ENCODE measurements around the gene RAB4A.
A peak's percentile ranks its signal among the peaks of the same experiment; 100 is the strongest.

The RAB4A gene

DNA sequence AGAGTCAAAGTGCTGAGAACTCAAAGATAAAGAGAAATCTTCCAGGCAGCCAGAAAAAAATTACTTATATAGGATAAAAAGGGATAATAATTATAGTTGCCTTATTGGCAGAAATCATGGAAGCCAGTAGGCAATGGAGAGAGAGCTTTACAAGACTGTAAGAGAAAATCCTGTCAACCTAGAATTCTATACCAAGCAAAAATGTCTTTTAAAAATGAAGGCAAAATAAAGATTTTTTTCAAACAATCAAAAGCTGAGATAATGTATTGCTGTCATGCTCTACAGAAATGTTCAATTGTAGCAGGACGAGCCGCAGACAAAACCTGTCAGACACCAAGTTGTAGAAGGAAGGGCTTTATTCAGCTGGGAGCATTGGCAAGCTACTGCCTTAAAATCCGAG is 26.8 kb upstream of the RAB4A start:
- no peak for DNase-seq (ENCODE audit: low spot score)

- no peak for DNase-seq (ENCODE audit: low spot score)
Observed at GRCh38 chr1:229247871-229248270, 23.0 kb upstream of the RAB4A start.

- no peak for DNase-seq (ENCODE audit: low spot score)
Observed at GRCh38 chr1:229248821-229249817, 21.8 kb upstream of the RAB4A start.

DNA sequence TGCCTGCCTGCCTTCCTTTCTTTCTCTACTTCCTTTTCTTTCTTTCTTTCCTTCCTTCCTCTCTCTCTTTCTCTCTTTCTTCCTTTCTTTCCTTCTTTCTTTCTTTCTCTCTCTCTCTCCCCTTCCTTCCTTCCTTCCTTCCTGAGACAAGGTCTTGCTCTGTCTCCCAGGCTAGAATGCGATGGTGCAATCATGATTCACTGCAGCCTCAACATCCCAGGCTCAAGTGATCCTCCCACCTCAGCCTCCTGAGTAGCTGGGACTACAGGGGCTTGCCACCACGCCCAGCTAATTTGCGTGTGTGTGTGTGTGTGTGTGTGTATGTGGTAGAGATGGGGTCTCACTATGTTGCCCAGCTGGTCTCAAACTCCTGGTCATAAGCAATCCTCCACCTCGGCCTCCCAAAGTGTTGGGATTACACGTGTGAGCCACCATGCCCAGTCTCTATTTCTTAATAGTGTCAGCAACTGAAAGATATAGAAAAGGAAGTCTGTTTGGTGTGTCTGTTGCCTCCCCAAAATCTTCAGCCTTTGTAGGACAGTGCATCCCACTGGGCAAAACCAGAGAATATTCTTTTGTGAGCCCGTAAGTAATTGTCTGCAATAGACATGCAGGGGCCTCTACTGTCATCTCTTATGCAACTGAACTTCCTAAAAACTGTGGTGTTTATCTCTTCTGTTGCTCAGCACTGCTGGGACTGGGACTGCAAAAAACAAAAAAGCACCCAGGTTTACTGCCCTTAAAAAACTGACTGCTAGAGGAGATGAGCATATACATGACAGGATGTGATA is 20.9 kb upstream of the RAB4A start:
- DNase-seq (ENCODE audit: low spot score) = no peak

DNA sequence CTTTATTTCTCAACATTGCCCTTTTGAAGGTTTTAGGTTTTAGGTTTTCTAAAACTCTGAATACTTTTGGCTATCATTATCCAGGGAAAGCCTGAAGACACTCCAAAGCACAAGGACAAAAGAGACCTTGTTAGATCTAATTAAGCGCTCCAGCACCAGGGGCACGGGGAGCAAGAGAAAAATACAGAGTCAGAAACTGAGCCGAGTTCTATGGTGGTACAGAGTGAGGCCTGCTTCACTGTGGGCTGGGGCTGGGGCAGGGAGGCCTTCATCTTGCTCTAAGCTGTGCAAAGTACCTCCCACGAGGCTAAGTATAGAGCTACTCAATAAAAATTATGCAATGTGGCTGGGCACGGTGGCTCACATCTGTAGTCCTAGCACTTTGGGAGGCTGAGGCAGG is 19.7 kb upstream of the RAB4A start:
- peak; percentile 75 for DNase-seq (ENCODE audit: low spot score)

- no peak for DNase-seq (ENCODE audit: low spot score)
Observed at GRCh38 chr1:229252228-229252984, 18.5 kb upstream of the RAB4A start.

DNA sequence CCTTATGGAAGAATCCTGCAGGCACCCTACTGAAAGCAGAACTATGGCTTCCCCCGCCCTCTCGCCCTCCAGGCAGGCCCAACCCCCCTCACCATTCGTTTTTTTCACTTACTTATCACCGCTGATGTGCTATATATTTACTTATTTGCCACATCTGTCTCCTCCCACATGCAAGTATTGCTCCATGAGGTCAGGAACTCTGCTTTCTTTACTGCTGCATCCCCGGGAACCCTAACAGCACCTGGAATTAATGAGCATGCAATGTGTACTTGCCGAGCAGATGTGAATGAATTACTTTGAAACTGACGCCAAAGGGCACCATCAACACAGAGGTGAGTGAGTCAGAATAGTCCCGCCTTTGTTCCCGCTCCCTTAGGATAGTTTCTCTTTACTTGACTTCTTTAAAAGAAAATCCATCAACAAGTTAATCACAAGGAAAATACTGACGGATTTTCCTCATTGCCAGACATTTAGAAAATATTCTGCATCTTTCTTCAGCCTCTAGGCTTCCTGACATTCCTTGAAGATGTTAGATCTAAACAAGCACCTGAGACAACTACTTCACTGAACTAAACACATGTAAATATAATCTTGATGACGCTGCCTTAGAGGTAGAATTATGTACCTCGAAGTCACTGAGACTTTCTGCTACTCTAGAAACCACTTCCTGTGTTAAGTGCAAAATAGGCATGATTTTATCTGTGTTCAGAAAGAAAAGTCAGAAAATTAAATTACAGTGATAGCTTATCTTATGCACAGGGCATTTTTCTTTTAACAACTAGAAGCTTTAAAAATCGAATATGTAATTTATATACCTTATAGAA is 17.5 kb upstream of the RAB4A start:
- no peak for DNase-seq (ENCODE audit: low spot score)

DNA sequence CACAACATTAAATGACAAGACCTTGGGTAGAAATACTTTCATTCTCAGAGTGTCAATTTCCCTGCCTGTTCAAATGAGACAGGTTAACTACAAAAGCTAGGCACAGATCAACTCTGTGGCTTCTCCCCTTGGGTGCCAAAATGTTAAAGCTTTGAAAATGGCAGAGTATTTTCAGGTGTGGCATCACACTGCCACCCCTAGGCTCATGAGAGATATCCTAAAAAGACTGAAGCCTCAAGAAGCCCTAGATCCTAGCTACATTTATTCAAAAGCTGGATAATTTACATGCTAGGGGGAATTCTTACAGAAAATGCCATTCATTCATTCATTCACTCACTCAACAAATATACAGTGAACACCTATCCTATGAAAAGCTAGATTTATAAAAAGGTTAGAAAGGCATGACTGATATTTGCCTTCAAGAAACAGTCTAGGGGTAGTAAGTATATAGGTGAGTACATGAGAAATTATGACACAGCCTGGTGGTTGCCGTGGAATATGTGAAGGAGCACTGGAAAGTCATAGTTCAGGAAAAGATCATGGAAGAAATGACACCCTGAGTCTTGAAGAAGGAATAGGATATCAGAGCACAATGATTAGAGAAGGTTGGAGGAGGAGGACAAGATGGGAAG is 15.9 kb upstream of the RAB4A start:
- DNase-seq (ENCODE audit: low spot score) = peak; percentile 69

- peak; percentile 89 for DNase-seq (ENCODE audit: low spot score)
Observed at GRCh38 chr1:229258031-229258756, 12.7 kb upstream of the RAB4A start.

DNA sequence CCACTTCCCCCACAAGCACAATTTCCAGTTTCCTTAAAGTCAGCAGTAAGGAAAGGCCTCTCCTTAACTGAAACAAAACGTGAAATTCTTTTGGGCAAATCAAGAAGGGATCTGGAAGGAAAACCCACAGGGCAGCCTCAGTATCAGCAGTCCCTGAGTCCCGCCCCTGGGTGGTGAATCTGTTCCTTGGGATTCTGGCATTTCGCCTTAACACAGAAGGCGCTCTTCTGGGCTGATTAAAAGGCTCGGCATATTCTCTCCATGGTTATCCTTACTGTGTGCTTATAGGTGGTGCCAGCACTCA is 12.2 kb upstream of the RAB4A start:
- no peak for DNase-seq (ENCODE audit: low spot score)

DNA sequence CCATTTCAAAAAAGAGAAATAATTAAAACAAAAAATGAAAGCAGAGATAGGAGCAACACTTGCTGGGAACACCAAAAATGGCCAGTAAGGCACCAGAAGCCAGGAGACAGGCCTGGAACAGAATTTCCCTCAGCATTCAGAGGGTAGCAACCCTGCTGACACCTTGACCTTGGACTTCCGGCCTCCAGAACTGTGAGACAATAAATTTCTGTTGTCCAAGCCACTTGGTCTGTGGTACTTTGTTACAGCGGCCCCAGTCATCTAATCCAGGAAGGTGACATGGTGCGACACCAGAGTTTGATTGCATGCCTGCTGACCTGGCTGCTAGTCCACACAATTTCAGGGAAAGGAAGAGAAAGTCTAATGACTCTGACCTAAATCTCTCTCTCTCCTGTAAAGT is 10.6 kb upstream of the RAB4A start:
- DNase-seq (ENCODE audit: low spot score) = no peak

DNA sequence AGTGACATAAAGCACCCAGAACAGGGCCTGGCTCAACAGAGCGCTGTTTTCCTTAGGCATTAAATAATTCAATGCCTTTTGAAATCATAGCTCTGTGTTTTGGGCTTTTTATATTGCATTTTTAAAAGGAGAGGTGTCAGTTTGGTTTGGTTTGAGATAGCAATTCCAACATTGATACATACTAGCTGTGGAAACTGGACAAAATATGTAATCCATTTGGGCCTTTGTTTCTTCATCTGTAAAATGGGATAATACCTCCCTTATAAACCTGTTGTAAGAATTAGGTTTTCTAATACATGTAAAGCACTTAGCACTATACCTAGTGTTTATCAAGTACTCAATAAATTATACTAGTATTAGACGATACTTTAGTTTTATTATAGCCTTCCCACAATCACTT is 8.7 kb upstream of the RAB4A start:
- DNase-seq (ENCODE audit: low spot score) = no peak

- DNase-seq (ENCODE audit: low spot score) = no peak
Observed at GRCh38 chr1:229263254-229263653, 7.7 kb upstream of the RAB4A start.

DNA sequence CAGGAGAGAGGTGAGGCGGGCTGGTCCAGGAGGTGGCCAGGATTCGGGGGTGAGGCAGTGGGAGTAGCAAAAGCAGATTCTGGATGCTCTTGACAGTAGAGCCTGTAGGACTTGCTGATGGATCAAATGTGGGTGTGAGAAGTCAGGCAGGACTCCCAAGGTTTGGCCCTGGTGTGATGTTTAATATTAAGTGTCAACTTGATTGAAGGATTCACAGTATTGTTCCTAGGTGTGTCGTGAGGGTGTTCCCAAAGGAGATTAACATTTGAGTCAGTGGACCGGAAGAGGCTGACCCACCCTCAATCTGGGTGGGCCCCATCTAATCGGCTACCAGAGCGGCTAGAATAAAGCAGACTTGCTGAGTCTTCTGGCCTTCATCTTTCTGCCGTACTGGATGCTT is 6.8 kb upstream of the RAB4A start:
- no peak for DNase-seq (ENCODE audit: low spot score)

GRCh38 chr1:229264487-229264886 is 6.4 kb upstream of the RAB4A start:
- no peak for DNase-seq (ENCODE audit: low spot score)

GRCh38 chr1:229266274-229266673 is 4.6 kb upstream of the RAB4A start:
- DNase-seq (ENCODE audit: low spot score) = no peak

DNA sequence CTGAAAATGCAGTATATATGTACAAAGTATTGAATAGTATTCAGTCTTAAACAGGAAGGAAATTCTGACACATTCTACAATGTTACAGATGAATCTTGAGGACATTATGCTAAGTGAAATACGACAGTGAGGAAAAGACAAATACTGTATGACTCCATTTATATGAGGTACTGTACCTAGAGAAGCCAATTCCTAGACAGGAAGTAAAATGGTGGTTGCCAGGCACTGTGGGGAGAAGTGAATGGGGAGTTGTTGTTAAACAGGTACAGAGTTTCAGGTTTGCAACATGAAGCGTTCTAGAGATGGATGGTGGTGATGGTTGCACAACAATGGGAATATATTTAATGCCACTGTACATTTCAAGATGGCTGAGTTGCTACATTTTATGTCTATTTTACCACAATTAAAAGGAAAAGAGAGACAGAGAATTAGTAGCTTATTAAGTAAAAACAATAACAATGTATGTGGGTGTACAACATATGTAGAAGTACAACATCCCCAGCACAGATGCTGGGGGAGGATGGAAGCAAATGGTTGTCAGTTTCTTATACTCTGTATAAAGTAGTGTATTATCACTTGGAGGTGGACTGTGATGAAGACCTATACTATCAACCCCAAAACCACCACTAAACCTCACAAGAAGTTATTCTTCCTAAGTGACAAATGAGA is 3.9 kb upstream of the RAB4A start:
- no peak for DNase-seq (ENCODE audit: low spot score)

GRCh38 chr1:229268505-229268904 is 2.4 kb upstream of the RAB4A start:
- no peak for DNase-seq (ENCODE audit: low spot score)

GRCh38 chr1:229271448-229272159 is 693 bp downstream of the RAB4A start:
- peak; percentile 61 for DNase-seq (ENCODE audit: low spot score)

All from globus pallidus (tissue), 1 donor.